Measurements from ENCODE around the gene VSTM4.

Gene VSTM4

DNA sequence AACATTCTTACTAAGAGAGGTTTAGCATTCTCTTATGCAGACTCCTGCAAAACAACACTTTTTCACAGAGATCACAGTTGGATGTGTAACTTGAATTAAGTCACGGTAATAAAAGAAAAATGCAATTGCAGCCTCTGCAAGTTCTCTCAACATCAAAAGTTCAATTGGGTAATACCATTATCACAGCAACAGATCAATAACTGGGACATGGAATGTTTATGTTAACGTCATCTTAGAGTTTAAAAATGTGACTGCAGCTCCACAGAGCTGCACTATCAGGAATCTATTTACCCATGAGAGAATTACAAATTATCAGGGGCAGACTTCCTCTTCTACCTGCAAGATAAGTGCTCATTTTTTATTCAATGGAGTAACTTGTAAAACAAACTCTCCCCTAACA is 86.7 kb downstream of the VSTM4 start:
- no peak for TF ChIP-seq CTCF (IDR thresholded peaks at IDR 0.05; ENCODE audit: low read depth, low read length, missing control alignments)
- no peak overlapping the region for H3K4me3 ChIP-seq (ENCODE audit: low read depth, low read length)
- DNase-seq (ENCODE audit: low read depth) = no peak

DNA sequence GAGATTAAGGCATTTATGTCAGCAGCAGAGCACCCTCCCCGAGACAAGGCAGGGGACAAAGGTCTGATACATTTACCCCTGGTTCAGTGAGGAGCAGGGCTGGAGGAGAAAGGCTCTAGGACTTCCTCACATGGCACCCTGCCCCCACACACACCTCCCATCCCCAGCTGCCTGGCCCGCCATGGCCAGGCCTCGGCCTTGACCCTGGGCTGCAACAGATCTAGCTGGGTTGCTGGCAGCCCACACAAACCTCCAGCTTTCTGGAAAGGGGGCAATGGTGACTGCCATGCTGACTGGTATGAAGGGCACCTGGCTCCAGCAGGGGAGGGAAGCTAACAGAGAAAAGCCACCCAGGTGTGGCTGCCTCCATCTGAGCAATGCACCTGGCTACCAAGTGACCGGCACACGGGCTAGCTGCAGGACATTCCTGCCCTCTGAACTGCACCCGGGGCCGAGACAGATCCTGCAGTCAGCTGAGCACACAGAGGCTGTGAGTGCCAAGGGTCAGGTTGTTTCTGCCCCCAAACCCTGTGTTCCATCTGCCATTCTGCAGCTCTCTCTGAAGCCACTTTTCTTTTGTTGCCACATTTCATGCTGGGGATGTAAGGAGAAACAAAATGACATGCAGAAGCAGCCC is 89.9 kb downstream of the VSTM4 start:
- DNase-seq (ENCODE audit: low read depth) = no peak
- no peak overlapping the region for H3K4me3 ChIP-seq (ENCODE audit: low read depth, low read length)
- TF ChIP-seq CTCF (IDR thresholded peaks at IDR 0.05; ENCODE audit: low read depth, low read length, missing control alignments) = no peak

DNA sequence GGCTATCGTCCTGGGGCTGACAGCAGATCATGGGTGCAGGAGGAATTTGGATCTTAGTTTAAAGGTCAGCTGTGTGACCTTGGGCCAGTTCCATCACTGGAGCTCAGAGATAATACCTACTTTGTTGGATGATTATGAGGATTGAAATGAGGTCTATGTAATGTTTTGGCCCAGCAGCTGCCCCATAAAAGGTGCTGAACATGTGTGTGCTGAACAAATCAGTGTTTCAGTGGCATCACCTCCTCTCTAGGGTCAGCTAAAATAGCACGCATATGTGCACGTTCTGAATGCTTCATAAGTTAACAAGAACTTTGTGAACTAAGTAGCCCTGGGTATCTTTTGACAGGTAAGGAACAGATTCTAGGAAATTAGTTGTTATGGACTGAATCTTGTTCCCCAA is 90.8 kb downstream of the VSTM4 start:
- no peak for DNase-seq (ENCODE audit: low read depth)
- TF ChIP-seq CTCF (IDR thresholded peaks at IDR 0.05; ENCODE audit: low read depth, low read length, missing control alignments) = no peak
- no peak overlapping the region for H3K4me3 ChIP-seq (ENCODE audit: low read depth, low read length)

DNA sequence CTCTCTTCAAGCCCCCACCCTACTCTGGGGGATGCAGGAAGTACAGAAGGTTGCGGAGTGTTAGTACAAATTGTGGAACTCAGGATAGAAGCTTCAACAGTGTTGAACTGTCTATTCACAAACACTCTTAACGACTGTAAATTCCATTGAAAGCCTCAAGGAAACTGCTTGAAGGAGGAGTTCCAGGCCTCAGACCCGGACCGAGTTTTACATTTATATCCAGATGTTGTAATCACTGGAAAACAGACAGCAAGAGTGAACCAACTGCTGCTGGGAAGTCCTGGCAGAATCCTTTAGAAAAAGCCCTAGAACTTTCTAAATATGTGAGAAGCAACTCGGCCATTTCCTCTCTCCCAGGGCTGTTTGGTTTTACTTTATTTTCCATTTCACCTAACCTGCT is 91.6 kb downstream of the VSTM4 start:
- DNase-seq (ENCODE audit: low read depth) = no peak
- TF ChIP-seq CTCF (IDR thresholded peaks at IDR 0.05; ENCODE audit: low read depth, low read length, missing control alignments) = no peak

DNA sequence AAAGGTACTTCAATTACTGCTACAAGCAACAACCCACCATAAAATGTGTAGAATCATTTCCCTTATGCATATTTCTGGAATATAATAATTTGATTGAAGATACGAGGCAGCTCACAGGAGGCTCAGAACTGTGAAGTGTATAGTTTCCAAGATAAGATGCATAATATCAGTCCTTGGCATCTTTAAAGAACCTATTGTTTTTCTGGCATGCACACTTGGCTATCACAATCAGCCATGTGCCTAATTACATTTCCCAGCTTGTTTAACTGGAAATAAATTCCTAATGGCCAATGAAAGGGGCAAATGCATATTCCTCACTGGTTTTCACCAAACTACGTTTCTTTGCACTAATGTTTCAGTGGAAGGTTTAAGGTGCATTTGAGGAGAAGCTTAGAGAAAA is 92.3 kb downstream of the VSTM4 start:
- no peak overlapping the region for H3K4me3 ChIP-seq (ENCODE audit: low read depth, low read length)
- DNase-seq (ENCODE audit: low read depth) = no peak
- TF ChIP-seq CTCF (IDR thresholded peaks at IDR 0.05; ENCODE audit: low read depth, low read length, missing control alignments) = no peak

More for the DNA sequence above, 91.6 kb downstream of the VSTM4 start:
- no peak overlapping the region for H3K4me3 ChIP-seq (ENCODE audit: low read depth, low read length)

- H3K4me3 ChIP-seq (ENCODE audit: low read depth, low read length) = no peak overlapping the region
- no peak for TF ChIP-seq CTCF (IDR thresholded peaks at IDR 0.05; ENCODE audit: low read depth, low read length, missing control alignments)
- DNase-seq (ENCODE audit: low read depth) = no peak
Observed at GRCh38 chr10:49021685-49022084, 93.6 kb downstream of the VSTM4 start.

GRCh38 chr10:49015700-49016099 is 99.6 kb downstream of the VSTM4 start:
- H3K4me3 ChIP-seq (ENCODE audit: low read depth, low read length) = no peak overlapping the region
- DNase-seq (ENCODE audit: low read depth) = no peak
- no peak for TF ChIP-seq CTCF (IDR thresholded peaks at IDR 0.05; ENCODE audit: low read depth, low read length, missing control alignments)
